ENCODE results near the gene GCNT4.

The GCNT4 gene

GRCh38 chr5:75009556-75010345 lies 42.6 kb downstream of the GCNT4 start:
- TF ChIP-seq, protein P1, sequence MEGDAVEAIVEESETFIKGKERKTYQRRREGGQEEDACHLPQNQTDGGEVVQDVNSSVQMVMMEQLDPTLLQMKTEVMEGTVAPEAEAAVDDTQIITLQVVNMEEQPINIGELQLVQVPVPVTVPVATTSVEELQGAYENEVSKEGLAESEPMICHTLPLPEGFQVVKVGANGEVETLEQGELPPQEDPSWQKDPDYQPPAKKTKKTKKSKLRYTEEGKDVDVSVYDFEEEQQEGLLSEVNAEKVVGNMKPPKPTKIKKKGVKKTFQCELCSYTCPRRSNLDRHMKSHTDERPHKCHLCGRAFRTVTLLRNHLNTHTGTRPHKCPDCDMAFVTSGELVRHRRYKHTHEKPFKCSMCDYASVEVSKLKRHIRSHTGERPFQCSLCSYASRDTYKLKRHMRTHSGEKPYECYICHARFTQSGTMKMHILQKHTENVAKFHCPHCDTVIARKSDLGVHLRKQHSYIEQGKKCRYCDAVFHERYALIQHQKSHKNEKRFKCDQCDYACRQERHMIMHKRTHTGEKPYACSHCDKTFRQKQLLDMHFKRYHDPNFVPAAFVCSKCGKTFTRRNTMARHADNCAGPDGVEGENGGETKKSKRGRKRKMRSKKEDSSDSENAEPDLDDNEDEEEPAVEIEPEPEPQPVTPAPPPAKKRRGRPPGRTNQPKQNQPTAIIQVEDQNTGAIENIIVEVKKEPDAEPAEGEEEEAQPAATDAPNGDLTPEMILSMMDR (IDR thresholded peaks at IDR 0.05) = no peak

DNA sequence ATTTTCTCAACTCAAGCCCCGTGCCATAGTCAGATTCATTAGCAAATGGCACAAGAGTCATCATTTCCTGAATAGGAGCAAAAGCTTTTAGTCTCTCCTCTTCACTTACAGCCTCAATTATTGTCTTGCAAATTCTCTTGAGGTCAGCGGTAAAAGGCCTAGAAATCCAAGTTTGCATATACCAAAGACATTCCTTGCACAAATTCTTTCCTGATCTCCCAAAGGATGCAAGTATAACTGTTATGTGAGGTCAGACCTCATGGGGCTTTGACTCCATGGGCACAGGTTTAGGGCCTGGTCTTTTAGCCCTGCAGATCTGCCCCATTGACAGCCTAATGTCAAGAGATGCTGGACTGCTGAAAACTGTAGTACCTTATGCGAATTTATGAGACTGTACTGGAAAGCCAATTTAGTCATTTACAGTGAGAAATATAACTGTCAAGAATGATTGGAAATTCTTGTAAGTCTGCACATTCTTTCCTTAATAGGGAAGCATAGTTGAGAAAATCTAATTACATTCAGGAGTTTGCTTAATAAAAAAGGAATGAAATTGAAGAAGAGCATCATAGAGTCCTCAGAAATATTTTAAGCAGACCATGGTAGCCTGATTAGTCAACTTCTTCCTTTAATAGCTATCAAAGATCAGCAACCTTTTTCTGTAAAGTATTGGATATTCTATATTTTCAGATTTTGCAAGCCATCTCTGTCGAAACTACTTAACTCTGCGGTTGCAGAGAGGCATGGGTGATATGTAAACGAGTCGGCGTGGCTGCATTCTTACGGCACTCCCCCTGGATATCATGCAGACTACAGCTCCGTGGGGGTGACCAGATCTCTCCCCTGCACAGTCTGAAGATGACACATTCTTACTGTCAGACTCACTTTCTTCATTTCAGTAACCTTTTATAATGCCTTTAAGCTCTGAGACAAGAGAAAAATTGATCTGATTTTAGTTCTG lies 45.2 kb downstream of the GCNT4 start:
- TF ChIP-seq, protein P1 (IDR thresholded peaks at IDR 0.05) = no peak

DNA sequence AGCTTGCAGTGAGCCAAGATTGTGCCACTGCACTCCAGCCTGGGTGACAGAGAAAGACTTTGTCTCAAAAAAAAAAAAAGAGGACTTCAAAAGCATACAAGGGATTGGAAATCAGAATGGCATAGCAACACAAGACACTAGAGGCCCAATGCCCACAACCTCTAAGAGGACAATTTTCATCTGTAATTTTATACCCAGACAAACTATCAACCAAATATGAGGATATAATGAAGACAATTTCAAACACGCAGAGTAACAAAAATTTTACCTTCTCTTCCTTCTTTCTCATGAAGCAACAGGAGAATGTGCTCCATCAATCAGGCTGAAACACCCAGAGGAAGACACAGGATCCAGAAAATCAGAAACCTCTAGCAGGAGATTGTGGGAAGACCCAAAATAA lies 46.8 kb downstream of the GCNT4 start:
- TF ChIP-seq, protein P1 (IDR thresholded peaks at IDR 0.05) = no peak
